Colonic mucosa (tissue), 4 donors: ENCODE data around the gene STOX1. TPM values are rescaled to one million over a fixed set of nuclear protein-coding genes. Genes with fewer than 3 reads are reported as not detected.
"Not testable (repeated sequence)": the region's sequence is repeated elsewhere in the genome, so short reads cannot be mapped to it uniquely, and the experiment has no call there.

Experiments
- DNase-seq: peaks from one replicate; pipeline ENCODE4 v3.0.0-alpha.2; 2020
- H3K27ac ChIP-seq: fragments of 200-600 bp; one replicate; pipeline ENCODE4 v1.8.0; 2021
- H3K27me3 ChIP-seq: fragments of 200-600 bp; one replicate; pipeline ENCODE4 v1.8.0; 2021
- H3K36me3 ChIP-seq: fragments of 200-600 bp; one replicate; pipeline ENCODE4 v1.8.0; 2021
- H3K4me1 ChIP-seq: fragments of 200-600 bp; one replicate; pipeline ENCODE4 v1.8.0; 2021; ENCODE audit warnings: mild to moderate bottlenecking
- H3K4me3 ChIP-seq: fragments of 200-600 bp; one replicate; pipeline ENCODE4 v1.8.0; 2021
- H3K9ac ChIP-seq, 2 donors: one replicate each; pipeline ENCODE4 v1.7.0; 2013; ENCODE audit warnings: control low read depth in 2 of 2, low read depth in 2 of 2, low read length in 2 of 2
- H3K9me3 ChIP-seq: fragments of 200-600 bp; one replicate; pipeline ENCODE4 v1.8.0; 2021
- intact Hi-C: fragments of 100-400 bp; cut with DNase I; formaldehyde crosslinking; loops from one replicate; pipeline ENCODE4 v1.14.1; 2022
- total RNA-seq, 2 donors: library from RNA; stranded (reverse); fragmentation: NEBNext Ultra II Directional in 1 of 2; extraction: Animal tissue kit (Norgen Biotek cat#: 25700) in 1 of 2; gene quantifications; one replicate each; pipeline ENCODE4 v1.2.1, GENCODE V29; 2021
- TF ChIP-seq, protein P1 (sequence below): fragments of 200-600 bp; IDR thresholded peaks from one replicate; pipeline ENCODE4 v1.8.0; 2022; ENCODE audit warnings: antibody characterized with exemption, mild to moderate bottlenecking
- donor health status: healthy.
- donor health status: DM: no; HTN: no; CAD: no.
- donor health status: DM: no; HTN: no; CAD: no.

Gene STOX1
- total RNA-seq, 2 donors from 2014 or later, result 0.74 to 3.2 TPM

DNA sequence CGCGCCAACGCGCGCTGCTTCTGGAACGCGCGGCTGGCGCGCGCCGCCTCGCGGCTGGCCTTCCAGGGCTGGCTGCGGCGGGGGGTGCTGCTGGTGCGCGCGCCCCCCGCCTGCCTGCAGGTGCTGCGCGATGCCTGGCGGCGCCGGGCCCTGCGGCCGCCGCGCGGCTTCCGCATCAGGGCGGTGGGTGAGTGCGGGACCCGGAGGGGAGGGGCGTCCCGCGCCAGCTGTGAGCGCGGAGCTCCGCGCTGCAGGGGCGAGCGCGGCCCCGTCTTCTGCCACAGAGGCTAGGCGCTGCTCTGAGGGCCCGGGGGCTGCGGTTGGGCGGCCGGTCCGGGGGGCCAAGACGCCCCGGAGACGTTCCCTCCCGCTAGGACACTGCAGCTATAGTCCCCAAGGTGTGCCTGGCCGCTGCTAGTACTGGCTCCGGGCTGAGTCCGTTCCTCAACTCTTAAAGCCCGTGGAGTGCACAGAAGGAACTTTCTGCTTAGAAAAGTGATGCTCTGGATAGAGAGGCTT lies 811 bp downstream of the STOX1 start:
- DNase-seq, intact Hi-C loops, H3K27me3 ChIP-seq, H3K4me1 ChIP-seq, H3K36me3 ChIP-seq, H3K9me3 ChIP-seq, H3K27ac ChIP-seq: not testable (repeated sequence)
- Histone ChIP-seq H3K9ac (peak overlapping the region in 1 of 2 donors; percentile 35), H3K4me3 (peak overlapping the region; percentile 29)

DNA sequence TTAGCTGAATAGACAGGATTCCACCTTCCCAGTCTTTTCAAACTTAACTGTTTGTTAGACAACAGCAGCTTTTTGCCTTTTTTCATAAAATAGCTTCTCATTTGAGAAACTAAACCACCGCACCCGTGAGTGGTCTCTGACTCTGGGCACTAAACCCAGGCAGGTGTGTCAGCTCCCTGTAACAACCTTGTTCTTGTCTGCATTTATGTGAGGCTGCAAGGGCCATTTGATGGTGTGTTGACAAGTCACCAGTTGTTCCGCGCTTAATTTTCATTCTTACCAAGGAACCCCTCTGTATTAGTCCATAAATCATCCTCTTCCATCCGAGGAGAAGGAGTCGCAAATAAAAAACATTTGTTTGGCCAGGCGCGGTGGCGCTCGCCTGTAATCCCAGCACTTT lies 1.5 kb downstream of the STOX1 start:
- H3K9me3 ChIP-seq, result no peaks in the 10 kb centered on the region
- DNase-seq, result no peak
- no peak overlapping the region for H3K27ac ChIP-seq
- H3K9ac ChIP-seq, result no peak overlapping the region
- intact Hi-C loops, result no loop called here
- H3K27me3 ChIP-seq, result no peaks in the 10 kb centered on the region
- H3K36me3 ChIP-seq, result no peaks in the 10 kb centered on the region
- no peaks in the 10 kb centered on the region for H3K4me1 ChIP-seq
- TF ChIP-seq, protein P1, sequence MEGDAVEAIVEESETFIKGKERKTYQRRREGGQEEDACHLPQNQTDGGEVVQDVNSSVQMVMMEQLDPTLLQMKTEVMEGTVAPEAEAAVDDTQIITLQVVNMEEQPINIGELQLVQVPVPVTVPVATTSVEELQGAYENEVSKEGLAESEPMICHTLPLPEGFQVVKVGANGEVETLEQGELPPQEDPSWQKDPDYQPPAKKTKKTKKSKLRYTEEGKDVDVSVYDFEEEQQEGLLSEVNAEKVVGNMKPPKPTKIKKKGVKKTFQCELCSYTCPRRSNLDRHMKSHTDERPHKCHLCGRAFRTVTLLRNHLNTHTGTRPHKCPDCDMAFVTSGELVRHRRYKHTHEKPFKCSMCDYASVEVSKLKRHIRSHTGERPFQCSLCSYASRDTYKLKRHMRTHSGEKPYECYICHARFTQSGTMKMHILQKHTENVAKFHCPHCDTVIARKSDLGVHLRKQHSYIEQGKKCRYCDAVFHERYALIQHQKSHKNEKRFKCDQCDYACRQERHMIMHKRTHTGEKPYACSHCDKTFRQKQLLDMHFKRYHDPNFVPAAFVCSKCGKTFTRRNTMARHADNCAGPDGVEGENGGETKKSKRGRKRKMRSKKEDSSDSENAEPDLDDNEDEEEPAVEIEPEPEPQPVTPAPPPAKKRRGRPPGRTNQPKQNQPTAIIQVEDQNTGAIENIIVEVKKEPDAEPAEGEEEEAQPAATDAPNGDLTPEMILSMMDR, result no peak
- H3K4me3 ChIP-seq, result no peak overlapping the region

DNA sequence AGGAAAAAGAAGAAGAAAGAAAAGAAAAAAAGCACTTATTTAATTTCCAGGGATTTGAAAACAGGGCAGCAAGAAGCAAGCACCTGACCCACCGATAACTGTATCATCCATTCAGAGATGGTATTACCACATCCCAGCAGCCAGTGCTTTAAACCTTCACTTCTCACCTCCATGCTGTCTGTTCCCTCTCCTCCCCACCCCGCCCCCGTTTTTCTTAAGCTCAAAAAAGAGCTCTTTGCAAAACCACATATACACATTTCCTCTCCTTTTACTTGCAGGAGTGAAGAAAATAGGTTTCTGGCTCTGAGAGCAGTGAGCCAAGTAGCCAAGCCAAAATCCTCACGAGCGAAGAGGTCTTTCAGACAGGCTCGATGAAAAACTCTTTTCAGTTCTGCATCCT lies 2.2 kb downstream of the STOX1 start:
- DNase-seq, result no peak
- H3K9me3 ChIP-seq, result no peaks in the 10 kb centered on the region
- no peak overlapping the region for H3K9ac ChIP-seq

DNA sequence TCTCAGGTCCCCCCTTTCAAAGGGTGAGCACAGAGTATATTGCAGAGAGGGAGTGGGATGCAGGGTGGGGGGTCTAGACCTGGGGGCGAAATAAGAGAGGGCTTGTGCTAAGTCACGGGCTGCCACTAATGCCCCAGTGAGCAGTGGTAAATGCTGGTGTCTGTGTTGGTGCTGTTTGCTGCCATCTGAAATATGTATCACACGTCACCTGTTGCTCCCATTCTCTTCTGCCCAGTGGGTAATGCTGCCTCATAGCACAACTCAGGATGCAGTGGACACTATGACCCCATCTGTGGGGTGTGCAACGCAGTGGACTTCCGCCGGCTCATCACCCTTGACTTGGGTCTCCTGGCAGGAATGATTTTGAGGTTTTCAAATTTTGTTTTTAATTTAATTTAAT lies 2.6 kb downstream of the STOX1 start:
- Histone ChIP-seq H3K27ac (no peak overlapping the region), H3K27me3 (no peaks in the 10 kb centered on the region), H3K4me1 (no peaks in the 10 kb centered on the region), H3K4me3 (no peak overlapping the region), H3K36me3 (no peaks in the 10 kb centered on the region), H3K9ac (no peak overlapping the region), H3K9me3 (no peaks in the 10 kb centered on the region)
- TF ChIP-seq, protein P1, result no peak
- DNase-seq, result no peak
- intact Hi-C loops, result no loop called here

More for the DNA sequence above, 2.2 kb downstream of the STOX1 start:
- no peak overlapping the region for H3K4me3 ChIP-seq
- H3K27me3 ChIP-seq, result no peaks in the 10 kb centered on the region
- H3K4me1 ChIP-seq, result no peaks in the 10 kb centered on the region
- H3K27ac ChIP-seq, result no peak overlapping the region
- intact Hi-C loops, result no loop called here
- no peaks in the 10 kb centered on the region for H3K36me3 ChIP-seq
- TF ChIP-seq, protein P1, result no peak

DNA sequence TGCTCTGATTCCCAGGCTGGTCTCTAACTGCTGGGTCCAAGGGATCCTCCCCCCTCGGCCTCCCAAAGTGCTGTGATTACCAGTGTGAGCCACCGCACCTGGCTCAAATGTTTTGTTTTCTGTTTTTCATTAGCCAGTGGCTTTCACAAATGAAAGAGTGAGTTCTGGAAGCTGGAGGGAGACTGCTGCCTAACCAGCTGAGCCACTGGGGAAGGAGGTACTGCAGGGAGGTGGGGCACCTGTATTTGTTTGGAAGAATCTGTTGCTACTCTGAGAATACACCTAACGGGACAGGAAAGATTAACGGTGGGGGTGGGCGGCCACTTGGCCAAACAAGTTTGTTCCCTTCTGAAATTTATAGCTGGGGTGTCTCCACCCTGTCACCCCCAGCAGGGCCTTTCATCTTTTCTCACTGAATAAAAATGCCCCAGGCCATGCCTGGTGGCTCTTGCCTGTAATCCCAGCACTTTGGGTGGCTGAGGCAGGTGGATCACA lies 4.7 kb downstream of the STOX1 start:
- no peak for DNase-seq
- TF ChIP-seq, protein P1, result no peak
- Histone ChIP-seq H3K9ac (no peak overlapping the region), H3K9me3 (no peaks in the 10 kb centered on the region), H3K4me1 (no peaks in the 10 kb centered on the region), H3K36me3 (no peaks in the 10 kb centered on the region), H3K27ac (no peak overlapping the region), H3K4me3 (no peak overlapping the region), H3K27me3 (no peaks in the 10 kb centered on the region)
- intact Hi-C loops, result no loop called here

DNA sequence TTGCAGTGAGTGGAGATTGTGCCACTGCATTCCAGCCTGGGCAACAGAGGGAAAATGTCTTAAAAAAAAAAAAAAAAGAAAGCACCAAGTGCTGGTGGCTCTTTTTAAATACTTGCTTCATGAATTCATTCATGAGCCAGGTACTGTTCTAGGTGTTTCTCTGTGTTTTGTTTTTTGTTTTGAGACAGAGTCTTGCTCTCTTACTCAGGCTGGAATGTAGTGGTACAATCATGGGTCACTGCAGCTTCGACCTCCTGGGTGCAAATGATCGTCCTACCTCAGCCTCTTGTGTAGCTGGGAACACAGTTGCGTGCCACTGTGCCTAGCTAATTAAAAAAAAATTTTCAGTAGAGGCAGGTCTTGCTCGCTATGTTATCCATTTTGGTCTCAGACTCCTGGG lies 5.3 kb downstream of the STOX1 start:
- intact Hi-C loops, result no loop called here
- Histone ChIP-seq H3K27ac (no peak overlapping the region), H3K27me3 (no peaks in the 10 kb centered on the region), H3K36me3 (no peaks in the 10 kb centered on the region), H3K9me3 (no peaks in the 10 kb centered on the region), H3K9ac (no peak overlapping the region), H3K4me3 (no peak overlapping the region), H3K4me1 (no peaks in the 10 kb centered on the region)
- no peak for DNase-seq
- TF ChIP-seq, protein P1, result no peak
